Eye (tissue), 1 donor: ENCODE results near the gene ADCY3.
"Not testable (repeated sequence)": the region's sequence is repeated elsewhere in the genome, so short reads cannot be mapped to it uniquely, and the experiment has no call there.

Source experiments
- DNase-seq: peaks from one replicate; pipeline ENCODE4 v3.0.0-alpha.2; 2015

ADCY3 gene

DNA sequence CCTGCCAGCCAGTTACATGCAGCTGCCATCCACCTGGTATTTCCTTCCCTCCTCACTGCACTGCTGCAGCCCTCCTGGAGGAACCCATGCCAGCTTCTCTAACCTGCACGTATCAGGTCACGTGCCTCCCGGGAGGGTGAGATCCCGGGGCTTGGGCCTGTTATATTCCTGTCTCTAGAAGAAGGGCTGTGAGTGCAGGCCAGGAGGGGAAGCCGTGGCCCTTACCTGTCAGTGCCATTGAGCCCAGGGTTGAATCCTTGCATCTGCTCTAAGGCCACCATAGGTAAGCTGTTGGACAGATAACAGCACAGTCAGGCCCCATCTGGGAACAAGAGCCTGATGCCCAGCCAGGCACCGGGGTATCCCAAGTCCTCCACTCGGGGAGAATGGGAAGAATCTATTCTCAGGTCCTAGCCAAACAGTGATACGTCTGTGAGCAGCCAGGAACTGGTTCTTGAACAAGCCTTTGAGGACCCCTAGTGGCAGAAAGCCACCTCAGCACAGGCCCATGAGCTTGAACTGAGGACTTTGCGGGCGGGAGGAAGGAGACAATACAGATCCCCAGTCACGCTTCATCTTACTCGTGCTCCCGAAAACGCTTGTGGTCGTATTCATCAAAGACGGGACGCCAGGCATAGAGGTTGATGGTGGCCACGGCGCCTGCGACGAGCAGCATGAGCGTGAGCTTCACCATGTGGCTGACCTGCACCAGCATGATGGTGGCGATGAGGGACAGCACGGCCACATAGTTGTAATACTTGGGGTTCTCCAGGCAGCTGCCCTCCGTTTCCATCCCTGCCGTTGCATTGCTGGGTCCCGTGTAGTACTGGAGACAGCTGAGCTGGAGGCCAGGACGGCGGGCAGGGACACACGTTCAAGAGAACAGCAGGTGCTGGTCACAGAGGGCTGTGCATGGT lies 92.5 kb downstream of the ADCY3 start:
- peak; percentile 96 for DNase-seq

DNA sequence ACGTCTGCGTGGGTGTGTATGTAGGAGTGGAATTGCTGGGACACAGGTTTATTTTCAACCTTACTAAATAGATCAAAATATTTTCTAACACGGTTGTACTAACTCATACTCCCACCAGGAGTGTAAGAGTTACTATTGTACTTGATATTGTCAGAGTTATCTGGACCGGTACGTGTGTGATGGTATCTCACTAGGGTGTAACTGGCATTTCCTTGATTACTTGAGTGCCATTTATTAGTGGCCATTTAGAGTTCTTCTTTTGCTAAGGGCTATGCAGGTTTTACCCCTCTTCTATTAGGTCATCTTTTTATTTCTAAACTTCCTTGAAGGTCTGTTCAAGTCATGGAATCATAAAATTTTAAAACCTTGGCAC lies 93.3 kb downstream of the ADCY3 start:
- no peak for DNase-seq

DNA sequence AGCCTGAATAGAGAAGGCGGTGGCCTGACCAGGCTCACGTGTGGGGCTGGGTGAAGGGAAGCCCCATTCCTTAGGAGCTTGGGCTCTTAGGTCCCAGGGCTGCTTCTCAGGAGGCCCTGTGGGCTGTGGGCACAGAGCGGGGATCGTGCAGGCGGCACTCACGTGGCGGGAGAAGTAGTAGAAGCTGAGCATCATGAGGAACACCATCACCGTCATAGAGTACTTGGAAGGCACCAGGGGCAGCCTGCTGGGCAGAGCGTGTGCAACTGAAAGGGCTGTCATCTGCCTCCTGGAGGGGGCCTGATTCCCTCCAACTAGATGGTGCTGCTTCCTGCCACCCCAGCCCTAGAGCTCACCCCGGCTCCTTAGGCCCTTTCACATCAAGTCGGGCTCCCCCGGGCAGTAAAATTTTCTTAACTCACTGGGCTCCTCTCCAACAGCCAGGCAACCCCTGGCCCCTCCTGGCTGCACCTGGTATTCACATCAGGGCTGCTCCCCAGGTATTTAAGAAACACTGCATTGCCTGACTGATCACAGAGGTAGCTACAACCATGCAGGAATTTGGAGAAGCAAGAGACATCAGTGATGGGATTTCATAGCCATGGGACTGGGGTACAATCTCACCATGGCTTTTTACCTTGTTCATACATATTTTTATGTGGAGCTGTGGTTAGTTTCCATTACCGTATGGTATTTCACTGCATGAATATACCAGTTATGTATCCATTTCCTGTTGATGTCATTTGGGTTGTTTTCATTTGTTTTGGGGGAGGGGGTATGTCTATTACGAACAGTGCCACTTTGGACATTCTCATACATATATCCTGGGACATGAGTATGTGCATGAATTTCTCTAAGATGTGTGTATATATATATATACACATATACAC lies 93.9 kb downstream of the ADCY3 start:
- DNase-seq, result no peak

DNA sequence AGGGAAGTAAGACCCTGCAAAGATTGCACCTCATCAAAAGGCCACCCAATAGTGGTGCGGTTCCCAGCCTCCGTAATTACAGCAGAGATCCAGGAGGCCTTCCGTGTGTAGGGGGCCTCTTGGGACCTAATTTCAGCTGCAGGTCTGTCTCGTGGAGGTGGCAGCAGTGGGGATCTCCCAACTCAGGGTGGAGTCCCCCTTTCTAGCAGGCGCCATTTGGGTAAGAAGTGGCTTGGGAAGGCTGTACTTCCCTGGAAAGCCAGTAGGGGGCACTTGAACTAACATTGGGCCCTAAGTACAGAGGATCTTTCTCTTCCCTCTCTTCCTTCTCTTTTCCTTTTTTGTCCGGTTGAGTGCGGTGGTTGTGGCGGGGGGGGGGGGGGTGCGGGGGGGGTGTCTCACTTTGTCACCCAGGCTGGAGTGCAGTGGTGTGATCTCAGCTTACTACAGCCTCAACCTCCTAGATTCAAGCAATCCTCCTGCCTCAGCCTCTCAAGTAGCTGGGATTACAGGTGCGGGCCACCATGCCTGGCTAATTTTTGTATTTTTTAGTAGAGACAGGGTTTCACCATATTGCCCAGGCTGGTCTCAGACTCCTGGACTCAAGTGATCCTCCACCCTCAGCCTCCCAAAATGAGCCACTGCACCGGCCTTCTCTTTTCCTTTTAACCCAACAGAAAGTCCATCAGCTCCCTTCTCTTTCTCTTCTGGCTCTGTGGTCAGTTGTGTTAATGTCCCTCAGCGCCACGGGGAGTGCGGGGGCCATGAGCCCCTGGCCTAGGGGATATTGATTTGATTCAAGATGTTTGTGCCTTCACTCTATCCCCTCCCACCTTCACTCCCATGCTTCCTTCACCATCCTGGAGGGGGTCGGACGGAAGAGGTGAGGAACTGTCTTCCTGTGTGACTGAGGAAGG lies 94.8 kb downstream of the ADCY3 start:
- no peak for DNase-seq

DNA sequence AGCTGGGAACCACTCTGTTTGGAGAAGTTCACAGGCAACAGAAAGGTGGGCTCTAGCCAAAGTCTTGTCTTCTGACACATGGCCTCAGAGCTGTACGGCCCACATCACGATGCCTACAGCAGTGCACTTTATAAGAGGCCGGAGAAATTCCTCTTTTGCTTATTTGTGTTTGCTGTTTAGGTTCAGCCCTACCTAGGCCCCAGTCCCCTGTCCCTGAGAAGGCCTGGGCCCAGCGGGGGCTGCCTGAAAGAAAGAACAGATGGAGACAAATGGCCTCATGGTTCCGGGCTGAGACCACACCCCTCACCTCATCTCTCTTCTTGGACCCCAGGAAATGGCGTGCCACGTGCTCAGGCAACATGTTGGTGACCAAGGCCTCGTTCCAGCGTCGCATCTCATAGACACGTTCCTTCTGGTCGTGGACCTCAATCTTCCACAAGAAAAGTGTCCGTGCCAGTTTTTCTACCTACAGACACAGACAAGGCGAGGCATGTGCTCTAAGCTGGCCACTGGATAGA lies 95.9 kb downstream of the ADCY3 start:
- no peak for DNase-seq

DNA sequence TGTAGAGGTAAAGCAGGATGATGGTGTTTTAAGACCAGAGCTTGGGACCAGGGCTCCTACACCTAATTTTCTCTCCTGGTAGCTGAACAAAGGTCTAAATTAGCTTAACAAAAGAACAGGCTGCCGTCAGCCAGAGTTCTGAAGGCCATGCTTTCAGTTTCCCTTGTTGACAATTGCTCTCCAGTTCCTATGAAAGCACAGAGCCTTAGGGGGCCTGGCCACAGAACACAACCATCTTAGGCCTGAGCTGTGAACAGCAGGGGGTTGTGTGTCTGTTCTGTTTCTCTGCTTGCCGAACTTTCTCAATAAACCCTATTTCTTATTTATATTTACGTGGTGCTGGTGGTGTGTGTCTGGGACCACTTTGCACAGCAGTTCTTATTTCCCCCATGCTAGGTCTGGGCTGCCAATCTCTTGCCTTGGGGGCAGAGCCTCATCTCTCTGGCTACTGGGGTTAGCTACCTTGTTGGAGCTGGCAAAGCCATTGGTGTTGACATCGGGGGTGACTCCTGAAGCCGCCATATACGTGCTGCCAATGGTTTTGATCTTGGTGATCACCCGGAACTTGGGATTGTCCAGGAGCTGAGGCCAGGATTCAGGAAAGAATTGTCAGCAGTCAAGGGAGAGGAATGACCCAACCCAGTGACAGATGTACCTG lies 97.9 kb downstream of the ADCY3 start:
- peak; percentile 22 for DNase-seq

DNA sequence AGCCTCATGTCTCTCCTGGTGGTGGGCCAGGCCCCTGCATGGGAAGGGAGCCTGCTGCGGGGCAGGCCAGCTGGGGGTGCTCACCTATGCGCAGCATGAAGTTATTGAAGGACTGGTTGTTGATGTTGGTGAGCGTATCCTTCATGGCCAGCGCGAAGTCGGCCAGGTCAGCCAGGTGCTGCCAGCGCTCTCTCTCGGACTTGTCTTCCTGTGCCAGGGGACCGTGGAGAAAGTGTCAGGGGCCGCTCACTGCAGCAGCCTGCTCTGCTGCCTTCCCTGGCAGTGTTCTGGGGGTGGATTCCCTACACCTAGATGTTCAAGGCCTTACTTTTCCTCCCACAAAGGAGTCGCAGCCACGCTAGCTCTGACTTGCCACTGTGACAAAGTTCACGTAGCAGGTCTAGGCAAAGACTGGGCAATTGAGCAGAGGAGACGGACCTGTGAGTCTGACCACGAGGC lies 98.6 kb downstream of the ADCY3 start:
- no peak for DNase-seq

DNA sequence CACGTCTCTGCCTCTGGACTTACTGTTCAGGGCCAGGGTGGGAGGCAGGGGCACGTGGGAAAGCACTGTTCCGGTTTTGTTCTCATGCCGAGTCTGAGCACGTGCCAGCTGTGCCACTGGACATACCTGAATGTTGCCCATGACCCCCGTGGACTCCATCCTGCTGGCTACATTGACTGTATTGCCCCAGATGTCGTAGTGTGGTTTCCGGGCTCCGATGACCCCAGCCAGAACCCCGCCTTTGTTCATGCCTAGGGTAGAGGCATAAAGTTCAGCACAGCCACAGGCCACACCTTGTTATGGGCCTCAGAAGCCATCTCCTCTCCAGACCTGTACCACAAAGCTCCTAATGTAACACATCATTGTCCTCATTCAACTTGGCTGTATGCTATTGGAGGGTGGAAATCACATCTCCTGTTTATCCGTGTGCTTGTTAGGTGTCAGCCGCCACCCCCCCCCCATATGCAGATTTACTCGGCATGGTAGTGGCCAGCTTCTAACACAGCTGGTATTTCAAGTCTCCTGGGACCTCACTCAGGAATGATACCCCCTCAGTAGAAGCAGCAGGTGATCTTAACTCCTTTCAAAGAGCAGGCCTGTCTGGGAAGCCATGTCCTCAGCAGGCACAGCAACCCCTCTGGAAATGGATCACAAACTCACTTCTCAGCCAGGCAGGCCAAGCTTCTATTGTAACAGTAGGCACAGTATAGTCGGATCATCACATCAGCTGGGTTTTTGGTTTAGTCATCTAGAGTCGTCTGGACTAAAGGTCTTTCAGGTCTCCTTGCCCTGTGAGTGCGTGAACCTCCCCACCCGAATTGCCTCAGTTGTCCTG lies 99.2 kb downstream of the ADCY3 start:
- no peak for DNase-seq

DNA sequence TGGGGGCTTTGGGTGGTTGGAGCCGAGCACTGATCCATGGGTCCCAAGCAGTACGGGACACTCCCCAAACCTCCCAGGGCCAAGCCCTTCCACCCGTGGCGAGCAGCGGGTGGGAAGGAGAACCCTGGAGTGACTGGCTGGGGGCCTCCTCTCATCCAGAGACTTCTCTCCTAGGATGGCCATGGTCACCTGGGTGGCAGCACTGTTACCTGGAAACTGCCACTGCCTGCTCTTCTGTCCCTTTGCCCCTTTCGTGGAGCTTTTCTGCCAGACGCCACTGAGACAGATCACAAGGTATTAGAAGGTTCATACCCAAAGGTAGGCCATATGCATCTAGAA lies 99.9 kb downstream of the ADCY3 start:
- DNase-seq, result no peak

DNA sequence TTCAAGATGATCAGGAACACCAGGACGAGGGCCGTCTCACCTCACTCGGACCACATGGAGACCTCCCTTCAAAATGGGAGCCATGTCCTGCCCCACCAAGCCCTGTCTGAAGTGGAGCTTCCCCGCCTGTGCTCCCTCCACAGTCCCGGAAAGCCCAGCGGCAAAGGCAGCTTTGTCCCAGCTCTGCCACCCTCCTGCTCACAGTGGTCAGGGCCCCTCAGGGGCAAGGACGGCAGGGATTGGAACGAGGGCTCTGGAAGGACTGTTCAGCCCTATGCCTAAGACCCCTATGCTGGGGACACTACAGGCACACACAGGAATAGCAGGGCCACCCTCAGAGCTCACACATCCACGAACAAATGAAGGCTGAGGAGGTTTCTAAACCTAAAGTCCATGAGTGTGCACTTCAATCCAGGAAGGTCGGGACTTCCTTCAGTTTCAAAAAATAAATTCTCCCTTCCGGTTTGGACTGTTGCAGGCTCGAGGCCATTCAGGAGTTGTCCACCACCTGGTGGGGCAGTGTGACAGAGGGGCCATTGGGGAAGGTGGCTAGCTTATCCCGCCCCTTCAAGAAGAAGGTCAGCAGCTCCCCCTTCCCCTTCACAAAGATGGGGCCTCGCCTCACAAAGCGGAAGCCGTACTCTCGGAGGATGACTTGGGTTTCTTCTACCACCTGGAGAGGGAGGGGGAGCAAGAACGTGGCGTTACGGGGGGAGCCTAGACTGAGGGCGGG lies 100.4 kb downstream of the ADCY3 start:
- DNase-seq, result no peak

DNA sequence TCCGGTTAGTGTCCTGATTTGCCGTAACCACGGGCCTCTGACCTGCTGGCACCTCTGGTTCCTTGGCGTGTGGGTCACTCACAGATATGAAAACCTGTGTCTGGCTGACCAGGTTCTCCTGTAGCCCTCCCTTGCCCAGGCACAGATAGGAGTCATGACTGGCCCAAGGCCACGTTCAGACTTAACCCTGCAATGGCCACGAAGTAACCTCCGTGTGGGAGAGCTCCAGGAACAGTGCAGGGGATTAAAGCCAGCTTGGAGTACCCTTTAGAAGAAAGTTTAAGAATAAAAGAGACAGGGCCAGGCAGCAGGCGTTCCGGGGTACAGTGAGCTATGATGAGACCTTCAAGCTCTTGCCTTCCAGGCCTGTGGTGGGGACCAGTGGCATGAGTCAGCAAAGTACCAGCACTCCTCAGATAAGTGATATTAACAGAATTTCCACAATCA lies 101.3 kb downstream of the ADCY3 start:
- DNase-seq, result no peak

DNA sequence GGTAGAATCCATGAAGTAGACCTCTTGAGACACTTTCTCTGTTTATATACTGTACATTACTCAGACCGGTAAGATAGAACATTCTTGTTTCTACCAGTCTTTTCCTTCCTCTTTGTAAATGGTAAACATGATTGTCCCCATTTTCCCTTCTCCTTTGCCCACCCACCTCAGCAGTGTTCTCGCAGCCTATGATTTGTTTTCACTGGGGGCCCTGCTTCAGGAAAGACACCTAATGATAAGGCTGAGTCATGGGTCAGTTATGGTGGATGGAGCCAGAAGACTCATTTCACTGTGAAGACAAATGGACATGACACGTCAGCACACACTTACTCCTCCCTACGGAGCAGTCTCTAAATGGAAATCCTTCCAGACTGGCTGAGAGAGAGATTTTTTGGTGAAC lies 103.2 kb downstream of the ADCY3 start:
- no peak for DNase-seq

DNA sequence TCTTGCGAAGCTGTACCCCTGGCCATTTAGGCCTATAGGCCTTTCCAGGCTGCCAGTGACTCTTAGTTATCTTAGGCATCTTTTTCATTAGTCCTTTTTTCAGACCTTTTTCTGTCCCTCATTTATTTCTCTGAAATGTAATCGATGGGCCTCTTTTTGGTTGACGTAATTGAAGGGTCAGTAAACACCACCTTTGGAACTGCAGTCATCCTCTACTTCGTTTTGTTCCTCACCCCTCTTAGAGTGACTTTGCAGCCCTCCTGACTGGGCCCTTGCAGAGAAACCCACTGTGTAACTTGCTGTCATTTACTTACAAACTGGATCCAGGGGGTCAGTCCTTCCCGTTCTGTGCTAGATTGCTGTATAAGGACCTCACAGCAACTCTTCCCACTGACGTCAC lies 103.6 kb downstream of the ADCY3 start:
- DNase-seq, result no peak

DNA sequence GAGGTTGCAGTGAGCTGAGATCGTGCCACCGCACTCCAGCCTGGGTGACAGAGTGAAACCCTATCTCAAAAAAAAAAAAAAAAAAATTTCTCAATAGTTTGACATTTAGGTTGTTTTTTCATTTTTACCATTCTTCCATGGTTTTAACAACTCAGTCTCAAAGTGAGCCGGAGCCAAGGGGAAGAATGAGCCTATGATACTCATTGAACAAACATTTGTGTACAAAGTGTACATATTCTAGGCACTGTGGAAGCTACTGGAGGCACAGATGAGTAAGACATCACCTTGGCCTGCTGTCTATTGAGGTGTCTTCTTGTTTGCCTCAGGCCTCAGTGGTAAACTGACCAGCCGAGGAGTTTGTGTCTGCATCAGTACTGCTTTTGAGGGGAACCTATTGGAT lies 104.9 kb downstream of the ADCY3 start:
- no peak for DNase-seq

DNA sequence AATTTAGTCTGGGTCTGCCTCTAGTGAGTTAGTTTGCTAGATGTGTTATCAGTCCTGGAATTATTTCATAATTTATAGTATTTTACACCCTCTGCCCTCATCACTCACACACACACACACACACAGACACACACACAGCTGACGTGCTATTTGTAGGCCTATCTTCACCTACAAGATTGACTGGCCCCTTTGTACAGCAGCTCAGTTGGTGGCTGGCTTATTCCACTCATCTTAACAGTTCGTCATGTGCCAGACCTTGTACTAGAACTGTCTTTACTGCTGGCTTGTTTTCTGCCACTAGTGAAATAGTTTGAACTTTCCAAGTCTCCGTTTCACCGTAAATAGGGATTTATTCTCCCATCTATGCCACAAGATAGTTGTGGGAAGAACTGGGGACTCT lies 105.5 kb downstream of the ADCY3 start:
- no peak for DNase-seq

DNA sequence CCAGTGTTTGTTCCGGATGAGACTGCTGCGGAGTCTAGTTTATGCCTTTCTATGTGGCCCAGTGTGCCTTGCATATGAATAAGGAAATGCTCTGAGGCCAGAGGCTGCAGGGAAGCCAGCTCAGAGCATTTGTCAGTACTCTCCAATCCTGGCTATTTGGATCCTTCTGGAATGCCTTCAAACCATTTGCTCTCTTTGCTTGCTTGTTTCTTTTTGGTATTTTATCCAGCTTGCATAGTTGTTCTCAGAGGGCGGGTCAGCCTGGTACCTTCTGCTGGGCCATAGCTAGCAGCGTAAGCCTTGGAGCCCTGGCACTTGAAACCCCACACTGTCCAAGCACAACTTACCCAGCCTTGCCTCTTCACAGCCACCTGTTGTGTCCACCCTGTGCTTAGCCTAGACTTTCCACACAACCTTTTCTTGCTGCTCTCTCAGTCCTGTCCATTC lies 106.3 kb downstream of the ADCY3 start:
- DNase-seq, result no peak

DNA sequence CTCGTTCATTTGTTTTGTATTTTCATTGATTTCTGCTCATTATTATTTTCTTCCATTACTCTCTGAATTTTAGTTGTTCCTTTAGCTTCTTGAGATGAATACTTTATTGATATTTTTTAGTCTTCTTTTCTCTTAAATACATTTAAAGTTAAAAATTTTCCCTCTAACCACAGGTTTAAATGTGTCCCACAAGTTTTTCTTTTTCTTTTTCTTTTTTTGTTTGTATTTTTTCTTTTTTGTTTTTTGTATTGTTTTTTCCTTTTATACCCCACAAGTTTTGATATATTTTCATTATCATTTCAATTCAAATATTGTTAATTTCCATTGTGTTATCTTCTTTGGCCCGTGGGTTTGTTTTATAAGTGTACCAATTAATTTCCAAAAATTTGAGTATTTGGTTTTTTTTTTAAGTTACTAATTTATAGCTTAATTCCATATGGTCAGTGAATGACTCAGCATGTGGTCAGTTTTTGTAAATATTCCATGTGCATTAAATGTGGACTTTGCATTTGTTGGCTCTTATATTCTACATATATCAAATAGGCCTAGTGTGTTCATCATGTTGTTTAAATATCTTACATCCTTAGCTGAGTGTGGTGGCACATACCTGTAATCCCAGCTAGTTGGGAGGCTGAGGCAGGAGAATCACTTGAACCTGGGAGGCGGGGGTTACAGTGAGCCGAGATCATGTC lies 110.6 kb downstream of the ADCY3 start:
- no peak for DNase-seq

DNA sequence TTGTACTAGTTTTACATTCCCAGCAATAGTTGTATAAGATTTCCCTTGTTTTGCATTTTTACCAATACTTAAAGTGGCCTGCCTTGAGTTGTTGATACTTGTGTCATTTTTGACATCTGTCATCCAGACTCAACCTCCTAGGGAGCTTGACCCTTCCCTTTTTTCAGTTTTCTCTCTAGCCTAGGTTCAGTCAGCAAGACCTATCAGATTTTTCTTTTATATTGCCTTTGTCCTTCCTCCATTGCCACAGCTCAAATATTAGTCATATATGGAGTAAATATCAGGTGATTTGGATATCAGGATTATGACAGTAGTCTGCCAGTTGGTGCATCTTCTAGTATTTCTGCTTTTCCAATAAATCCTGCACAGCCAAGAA lies 113.4 kb downstream of the ADCY3 start:
- DNase-seq, result no peak

DNA sequence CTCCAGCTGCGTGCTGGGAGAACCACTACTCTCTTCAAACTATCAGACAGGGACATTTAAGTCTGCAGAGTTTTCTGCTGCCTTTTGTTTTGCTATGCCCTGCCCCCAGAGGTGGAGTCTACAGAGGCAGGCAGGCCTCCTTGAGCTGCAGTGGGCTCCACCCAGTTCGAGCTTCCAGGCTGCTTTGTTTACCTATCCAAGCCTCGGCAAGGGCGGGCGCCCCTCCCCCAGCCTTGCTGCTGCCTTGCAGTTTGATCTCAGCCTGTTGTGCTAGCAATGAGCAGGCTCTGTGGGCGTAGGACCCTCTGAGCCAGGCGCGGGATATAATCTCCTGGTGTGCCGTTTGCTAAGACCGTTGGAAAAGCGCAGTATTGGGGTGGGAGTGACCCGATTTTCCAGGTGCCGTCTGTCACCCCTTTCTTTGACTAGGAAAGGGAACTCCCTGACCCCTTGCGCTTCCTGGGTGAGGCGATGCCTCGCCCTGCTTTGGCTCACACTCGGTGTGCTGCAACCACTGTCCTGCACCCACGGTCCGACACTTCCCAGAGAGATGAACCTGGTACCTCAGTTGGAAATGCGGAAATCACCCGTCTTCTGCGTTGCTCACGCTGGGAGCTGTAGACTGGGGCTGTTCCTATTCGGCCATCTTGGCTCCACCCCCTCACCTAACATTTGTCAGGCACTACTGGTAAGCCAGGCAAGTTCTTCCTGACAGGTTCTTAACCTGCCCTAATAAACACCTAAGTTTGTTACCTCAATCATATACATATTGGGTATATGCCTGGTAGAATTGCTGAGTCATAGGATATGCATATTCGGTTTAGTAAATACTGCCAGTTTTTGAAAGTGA lies 114.0 kb downstream of the ADCY3 start:
- not testable (repeated sequence) for DNase-seq
